ENCODE measurements around the gene CSMD2.

DNA sequence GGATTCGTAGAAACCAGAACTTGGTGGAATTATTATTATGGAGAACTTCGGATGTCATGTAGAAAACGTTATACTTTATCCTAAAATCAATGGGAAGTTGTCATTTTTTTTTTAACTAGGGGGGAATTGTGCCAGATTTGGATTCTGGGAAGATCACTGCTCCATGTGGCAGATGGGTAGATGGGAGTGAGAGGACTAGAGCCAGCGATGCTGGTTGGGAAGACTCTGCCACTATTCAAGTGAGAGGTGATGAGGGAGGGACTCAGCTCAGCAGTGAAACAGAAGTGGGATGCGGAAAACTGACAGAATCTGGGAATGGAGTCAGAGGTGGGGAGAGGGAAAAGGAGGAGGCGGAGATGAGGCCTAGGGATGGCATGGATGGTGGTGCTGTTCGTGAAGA lies 382.3 kb downstream of the CSMD2 start:
- no peak for TF ChIP-seq CTCF (conservative IDR thresholded peaks at IDR 0.05; ENCODE audit: low read length)
- no peak for TF ChIP-seq EZH2phosphoT487 (IDR thresholded peaks at IDR 0.05; ENCODE audit: borderline replicate concordance, low read depth, low read length)
